Hematopoietic multipotent progenitor cell treated with erythropoietin and hydrocortisone succinate and interleukin-3 and kit ligand, for 6 days (in vitro differentiated cells): ENCODE data around the gene CD200R1.
"Not testable (repeated sequence)": the region's sequence is repeated elsewhere in the genome, so short reads cannot be mapped to it uniquely, and the experiment has no call there.

ENCODE experiments used
- DNase-seq: peaks from one replicate; pipeline ENCODE4 v3.0.0-alpha.2; 2015

CD200R1 gene

DNA sequence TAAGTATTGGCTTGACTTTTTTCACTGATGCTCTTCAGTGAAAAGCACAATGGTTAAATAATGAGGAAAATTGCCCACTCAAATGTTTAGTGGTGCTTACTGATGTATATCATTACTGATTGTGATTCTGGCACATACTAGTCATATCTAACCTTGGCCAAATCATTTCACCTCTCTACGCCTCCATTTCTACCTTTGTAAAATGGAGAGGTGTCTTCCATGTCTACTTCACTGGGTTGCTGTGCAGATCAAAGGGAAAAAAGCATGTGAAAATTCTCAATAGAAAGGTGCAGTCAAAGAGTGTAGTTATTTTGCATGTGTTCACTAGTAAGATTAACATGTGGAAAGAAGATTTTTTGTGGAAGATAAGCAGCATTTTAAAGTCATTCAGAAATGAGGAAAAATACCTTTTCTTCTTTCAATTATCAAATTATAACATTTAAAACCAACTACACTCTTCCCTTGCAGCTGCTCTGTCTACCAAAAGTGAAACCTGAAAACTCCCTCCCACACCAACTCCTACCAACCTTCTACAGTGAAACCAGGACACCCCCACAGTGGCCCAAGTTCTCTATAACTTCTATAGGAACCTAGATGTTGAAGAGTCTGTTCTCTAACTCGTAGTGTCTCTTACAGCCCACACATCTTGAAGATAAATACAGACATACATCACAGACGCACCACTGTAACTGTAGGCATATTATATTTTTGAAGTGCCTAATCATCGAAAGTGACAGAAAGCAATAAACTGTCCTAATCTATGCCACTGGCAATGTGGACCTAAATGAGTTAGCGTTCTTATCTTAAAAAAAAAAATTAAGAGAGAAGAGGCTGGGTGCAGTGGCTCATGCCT lies 1.4 kb downstream of the CD200R1 start:
- peak; percentile 36 for DNase-seq

DNA sequence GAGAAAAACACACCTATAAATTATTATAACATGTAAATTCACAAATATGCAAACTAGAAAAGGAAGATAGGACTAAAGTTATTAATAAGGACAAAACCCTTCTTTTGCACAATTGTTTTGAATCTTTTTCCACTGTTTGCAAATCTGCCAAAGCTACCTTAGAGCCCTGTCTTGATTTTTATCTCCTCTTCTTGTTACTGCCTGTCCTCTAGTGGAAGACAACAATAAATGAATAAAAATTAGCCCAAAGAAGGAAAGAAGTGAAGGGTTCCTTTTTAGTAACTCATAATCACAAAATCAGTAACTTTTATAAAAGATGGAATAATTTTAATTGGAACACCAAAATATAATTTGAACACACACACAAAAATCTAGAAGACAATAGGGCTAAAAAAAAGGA lies 2.7 kb downstream of the CD200R1 start:
- no peak for DNase-seq

DNA sequence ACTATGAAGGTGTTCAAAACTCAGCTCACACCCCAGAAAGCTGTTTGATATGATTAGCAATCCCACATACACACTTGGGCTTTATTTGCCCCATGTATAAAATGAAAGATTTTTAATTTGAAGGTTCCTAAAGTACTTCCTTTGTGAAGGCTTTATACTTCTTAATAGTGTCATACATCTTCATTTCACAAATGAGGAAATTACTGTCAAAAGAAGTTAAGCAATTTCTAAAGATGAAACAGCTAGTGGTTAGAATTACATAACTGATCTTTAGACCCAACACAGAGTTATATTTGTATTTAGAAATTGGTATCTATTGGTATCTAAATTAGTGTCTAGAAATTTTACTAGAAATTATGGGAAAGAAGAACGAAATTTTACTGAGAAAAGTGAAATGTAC lies 7.1 kb downstream of the CD200R1 start:
- peak; percentile 64 for DNase-seq

DNA sequence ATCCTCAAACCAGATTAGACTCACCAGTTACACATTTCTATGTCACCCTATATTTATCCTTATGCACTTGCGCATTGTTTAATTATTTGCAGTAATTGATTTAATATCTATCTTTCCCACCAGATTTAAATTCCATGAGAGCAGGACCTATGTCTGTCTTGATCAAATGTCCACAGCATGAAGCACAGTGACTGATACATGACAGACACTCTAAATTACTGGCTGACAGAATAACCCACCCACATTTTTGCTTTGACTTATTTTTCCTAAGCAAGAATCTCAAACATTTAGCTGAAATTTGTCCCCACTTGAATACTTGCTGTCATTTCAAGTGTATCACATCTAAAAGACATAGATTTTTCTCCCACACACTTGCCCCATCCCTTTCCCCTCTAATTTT lies 7.5 kb downstream of the CD200R1 start:
- no peak for DNase-seq

DNA sequence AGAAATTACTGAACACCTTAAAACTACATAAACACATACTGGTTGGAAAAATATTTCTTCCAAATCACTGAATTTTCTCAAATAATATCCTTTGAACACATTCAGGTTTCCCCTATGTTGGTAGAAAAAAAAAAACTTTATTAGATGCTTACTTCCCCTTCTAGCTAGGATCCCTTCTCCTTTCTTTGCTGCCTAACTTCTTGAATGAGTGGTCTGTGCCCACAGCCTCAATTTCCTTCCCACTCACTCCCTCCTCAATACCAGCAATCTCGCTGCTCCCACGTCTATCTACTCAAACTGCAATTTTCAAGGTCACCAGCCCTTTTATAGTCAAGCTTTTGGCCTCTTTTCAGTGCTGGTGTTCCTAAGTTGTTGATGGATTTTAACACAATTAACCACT lies 8.3 kb downstream of the CD200R1 start:
- no peak for DNase-seq

DNA sequence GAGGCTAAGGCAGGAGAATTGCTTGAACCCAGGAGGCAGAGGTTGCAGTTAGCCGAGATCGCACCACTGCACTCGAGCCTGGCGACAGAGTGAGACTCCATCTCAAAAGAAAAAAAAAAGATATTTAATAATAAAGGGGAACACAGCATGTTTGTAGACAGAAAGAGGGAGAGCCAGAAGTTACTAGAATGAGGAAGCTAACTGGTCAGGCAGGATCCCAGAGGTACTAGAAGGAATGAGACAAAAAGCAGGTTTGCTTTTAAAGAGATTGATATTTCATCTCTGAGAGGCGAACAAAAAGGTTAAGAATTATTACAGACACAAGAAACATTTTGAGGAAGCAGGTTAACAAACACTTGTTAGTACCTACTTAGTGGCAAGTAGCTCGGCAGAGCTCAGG lies 9.2 kb downstream of the CD200R1 start:
- DNase-seq: no peak

DNA sequence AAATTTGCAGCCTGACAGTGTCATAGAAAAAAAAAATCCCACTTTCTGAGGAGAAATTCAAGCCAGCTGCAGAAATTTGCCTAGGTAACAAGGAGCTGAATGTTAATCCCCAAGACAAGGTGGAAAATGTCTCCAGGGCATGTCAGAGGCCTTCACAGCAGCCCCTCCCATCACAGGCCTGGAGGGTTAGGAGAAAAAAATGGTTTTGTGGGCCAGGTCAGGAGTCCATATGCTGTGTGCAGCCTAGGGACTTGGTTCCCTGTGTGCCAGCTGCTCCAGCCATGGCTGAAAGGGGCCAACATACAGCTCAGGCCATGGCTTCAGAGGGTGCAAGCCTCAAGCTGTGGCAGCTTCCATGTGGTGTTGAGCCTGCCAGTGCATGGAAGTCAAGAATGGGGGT lies 11.2 kb downstream of the CD200R1 start:
- no peak for DNase-seq

DNA sequence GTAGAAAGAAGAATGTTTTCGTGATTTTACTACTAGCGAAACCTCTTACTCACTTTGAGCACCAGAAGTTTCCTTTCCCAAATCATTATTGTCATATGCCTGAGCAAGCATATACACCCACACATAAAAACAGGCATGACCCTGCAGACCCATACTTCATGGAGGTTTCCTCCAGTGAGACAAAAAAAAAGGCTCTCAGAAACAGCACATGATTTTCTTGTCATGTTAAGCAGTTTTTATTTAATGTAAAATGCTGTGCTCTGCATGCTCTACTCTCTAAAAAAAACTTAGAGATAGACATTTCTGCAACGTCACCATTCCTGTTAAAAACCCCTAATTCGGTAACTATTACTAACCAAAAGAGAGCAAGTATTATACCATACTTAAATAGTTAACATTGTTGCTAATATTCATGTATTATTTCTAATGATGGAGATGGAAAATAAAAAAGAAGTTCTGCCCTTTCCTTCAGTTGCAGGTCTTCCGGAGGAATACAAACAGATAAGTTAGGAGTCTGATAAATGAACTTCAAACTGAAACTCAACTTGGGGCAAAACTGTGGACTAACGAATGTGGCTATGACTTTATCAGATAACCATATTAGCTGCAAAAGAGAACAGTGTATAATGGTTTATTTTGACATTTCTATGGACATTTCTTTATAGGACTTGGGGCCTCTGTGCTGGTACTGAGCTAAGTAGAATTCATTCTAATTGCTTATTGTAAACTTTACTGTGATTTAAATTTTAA lies 15.9 kb downstream of the CD200R1 start:
- DNase-seq: peak; percentile 77

DNA sequence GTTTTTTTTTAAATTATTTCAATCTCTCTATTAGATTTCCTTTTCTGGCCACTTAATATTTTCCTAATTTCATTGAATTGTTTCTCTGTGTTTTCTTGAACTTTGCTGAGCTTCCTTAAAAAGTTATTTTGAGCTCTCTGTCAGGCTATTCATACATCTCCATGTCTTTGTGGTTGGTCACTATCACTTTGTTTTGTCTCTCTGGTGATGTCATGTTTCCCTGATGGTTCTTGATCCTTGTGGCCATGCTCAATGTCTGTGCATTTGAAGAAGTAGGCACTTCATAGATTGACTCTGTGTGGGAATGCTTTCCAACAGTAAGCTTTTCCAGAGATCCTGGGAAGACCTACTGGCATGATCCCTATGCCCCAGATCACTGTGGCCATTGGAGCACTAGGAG lies 18.6 kb downstream of the CD200R1 start:
- DNase-seq: no peak

DNA sequence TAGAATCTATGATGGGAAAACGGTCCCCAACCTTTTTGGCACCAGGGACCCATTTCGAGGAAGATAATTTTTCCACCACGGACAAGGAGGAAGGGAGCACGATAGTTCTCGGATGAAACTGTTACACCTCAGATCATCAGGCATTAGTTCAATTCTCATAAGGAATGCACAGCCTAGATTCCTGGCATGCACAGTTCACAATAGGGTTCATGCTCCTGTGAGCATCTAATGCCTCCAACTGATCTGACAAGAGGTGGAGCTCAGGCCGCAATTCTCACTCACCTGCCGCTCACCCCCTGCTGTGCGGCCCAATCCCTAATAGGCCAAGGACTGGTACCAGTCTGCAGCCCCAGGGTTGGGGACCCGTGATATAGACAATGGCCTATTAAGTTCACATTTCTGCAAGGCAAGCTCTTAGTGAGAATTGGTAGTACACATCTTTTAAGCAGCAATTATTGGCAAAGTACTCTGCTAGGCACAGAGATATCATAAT lies 26.5 kb downstream of the CD200R1 start:
- DNase-seq: no peak

DNA sequence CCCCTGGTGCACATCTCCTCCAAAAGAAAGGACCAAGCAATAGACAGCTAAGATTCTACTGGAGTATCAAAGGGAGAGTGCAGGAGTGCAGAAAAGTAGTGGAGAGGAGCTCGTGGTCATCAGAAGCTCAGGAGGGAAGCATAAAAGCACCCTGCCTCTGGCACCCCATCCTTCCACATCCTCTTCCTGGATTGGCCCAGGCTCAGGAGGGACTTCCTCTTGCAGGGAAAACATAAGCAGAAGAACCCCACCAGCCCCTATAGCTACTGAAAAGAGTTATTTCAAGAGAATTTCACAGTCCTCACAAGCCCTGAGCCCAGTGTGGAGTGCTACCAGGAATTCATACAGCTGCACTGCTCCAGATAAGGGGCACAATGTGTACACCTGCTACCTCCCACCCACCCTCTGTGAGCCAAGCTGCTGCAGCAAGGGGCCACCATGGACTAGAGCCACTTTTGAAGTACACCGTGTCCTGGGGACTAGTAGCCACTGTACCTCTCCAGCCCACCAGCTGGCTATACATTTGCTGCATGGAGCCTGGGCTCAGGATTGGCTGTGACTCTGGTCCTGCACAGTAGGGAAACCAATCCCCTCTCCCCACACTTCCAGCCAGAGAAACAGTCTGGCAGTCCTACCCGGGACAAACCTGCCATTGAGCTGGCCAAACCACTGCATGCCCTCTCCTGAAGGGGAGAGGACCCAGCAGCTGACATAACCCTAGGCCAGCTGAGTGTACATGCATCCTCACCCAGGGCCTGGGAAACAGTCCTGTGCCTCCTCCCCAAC lies 43.0 kb downstream of the CD200R1 start:
- peak; percentile 10 for DNase-seq

DNA sequence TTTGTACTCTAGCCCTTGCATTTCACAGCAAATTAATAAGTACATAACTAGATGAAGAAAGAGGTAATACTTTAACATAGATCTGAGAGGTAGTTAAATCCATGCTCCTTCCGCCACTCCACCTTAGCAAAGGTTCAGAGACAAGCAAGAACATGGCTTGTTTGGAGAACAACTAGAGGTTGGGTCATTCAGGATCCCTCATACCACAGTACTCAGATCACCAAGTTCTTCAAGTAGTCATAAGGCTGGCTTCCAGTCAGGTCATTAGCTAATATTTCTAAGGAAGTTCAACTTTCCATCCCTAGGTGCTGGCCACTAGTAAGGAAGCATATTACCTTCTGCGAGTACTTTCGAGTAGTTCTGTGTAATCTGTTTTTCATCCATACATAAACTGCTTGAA lies 44.1 kb downstream of the CD200R1 start:
- DNase-seq: no peak

DNA sequence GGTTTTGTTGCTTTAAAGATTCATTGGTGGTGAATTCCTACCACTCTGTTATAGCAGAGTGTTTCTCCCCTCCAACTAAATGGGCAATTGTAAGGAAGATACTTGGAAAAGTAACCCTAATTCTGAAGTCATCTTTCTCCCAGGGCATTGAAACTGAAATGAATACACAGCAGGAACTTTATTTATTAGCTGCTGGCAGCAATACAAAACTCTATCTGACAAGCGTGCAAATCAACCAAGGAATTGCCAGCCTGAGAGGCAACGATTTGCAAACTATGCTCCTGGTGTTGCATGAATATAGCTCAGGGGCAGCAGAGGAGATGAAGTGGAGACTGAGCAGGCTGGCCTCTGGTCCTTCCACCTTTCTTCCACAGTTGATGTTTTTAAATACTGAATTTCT lies 48.9 kb downstream of the CD200R1 start:
- DNase-seq: no peak

DNA sequence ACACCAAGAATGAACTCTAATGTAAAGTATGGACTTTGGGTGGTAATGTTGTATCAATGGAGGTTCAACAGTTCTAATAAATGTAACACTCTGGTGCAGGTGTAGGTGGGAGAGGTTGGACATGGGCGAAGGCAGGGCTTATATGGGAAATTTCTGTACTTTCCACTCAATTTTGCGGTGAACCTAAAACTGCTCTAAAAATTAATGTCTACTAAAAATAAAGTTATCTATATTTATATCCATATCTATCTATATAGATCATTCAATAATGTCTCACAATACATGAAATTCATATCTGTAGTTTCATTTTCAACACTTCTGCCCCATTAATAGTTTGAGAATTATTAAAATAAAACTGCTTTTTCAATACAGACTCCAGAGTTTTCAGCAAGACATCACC lies 49.3 kb downstream of the CD200R1 start:
- DNase-seq: no peak

DNA sequence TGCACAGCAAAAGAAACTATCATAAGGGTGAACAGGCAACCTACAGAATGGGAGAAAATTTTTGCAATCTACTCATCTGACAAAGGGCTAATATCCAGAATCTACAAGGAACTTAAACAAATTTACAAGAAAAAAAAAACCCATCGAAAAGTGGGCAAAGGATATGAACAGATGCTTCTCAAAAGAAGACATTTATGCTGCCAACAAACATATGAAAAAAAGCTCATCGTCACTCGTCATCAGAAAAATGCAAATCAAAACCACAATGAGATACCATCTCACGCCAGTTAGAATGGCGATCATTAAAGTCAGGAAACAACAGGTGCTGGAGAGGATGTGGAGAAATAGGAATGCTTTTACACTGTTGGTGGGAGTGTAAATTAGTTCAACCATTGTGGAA lies 55.4 kb downstream of the CD200R1 start:
- not testable (repeated sequence) for DNase-seq

DNA sequence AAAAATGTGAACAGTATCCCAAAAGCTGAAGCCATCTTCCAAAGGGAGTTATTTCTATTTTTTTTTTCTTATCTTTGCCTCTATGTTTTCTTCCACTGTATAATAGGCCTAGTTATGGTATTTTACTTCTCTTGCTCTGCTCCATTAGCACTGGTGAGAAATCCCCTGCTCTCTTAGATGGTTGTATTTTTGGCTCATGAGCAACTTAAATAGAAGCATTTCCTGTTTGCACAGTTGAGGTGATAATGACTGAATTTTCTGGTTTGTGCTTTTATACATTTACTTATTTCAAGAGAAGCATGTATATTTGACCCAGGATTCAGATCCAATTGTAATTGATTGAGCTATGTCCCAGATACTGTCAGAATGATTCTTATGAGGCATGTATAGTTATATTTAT lies 66.7 kb downstream of the CD200R1 start:
- no peak for DNase-seq

DNA sequence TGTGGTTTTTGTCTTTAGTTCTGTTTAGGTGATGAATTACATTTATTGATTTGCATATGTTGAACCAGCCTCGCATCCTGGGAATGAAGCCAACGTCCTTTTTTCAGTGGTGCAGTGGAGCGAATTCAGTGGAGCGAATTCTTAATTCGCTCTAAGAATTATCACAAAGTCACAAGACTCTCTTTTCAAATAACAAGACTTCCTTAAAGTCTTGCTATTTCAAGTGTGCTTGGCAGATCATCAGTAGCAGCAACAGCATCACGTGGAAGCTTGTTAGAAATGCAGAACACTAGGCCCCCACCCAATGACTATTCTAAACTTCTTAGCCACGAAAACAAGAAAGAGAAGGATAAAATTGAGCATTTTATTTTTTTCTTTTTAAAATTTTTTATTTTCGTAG lies 70.1 kb downstream of the CD200R1 start:
- no peak for DNase-seq

DNA sequence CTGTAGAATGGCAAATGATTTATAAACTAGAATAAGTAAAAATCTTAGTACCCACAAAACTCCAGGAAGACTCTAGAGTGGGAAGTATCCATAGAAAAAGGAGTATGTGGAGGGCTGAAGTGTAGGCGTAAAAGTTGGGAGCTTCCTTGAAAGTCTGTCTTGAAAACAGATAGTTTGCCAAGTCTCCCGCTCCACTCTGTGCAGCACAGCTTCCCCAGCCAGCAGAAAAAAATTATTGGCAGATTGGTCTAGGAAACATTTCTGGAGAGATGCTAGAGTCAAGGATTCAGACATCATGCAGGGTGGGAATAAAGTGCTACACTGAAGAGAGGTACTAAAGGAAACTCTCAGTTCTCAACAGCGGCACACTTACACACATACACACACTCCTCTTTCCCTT lies 74.8 kb downstream of the CD200R1 start:
- DNase-seq: no peak

DNA sequence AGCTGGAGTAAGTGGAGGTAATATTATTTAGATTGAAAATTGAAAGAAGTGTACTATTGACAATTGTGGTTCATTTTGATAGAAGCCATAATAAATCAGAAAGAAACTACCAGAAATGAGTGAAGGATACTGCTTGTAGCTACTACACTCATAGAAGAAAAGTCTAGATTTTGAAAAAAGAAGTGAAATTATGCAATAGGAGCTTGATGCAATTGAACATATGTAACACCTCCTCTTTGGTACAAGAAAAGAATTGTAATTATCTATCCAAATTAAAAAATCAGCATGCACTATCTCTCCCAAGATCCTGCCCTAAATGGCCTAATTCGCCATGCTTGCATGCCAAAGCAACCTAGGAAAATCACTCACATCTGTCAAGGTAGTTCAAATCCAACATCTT lies 77.1 kb downstream of the CD200R1 start:
- no peak for DNase-seq

DNA sequence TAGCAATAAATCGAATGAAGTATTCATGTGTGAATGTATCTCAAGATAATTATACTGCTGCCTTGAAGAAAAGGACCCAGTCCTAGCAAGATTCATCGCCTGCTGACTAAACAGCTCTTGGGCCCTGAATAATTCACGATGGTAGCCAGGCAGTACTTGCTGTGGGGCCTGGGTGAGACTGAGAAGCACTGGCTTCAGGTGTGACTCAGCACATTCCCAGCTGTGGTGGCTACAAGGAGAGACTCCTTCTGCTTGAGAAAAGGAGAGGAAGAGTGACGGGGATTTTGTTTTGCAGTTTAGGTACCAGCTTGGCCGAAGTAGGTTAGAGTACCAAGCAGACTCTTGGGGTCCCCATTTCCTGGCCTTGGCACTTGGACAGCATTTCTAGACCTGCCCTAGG lies 80.6 kb downstream of the CD200R1 start:
- peak; percentile 3 for DNase-seq

DNA sequence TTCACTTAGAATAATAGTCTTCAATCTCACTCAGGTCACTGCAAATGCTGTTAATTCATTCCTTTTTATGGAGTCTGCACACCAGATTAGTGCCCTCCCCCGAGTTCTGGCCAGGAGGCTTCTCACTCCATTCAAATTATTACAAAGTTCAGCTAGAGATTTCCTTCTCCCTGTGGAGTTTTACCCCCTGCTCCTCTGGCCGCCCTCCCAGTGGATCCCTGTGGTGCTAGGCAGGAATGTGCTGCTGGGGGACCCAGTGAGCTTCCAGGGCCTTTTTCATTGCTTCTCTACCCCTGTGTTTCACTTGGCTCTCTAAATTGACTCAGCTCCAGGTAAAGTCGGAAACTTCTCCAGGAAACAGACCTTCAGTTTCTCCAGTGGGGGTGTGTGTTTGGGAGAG lies 85.5 kb downstream of the CD200R1 start:
- no peak for DNase-seq

DNA sequence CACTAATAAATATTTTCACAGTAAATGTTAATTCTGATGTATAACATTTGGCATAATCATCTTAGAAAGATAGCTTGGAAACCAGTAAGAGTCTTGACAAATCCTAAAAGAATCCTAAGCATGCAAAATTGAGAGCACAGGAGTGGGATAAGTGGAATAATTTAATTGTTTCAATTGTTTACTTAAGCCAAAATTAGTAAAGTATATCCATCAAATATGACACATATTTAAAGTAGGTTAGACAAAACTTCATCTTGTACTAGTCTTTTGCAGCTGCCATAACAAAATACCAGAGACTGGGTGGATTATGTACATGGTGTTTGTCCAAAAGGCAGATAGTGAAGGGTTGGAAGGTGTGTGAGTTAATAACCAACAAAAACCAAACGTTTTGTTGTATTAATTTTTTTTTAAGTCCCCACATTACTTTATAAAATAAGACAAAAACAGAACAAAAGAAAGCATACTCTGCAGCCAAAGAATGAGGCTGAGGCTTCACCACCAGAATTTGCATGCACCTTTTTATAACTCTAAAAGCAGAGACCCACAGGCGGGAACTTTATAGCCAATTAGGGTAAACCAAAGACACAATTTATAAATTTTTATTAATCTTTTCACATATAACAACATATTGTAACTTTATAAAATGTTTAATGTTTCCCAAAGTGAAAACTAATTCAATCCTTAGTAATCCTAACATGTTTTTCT lies 86.4 kb downstream of the CD200R1 start:
- DNase-seq: no peak
